HG03280 (cell line): ENCODE data around the gene DNAAF5.
"Not testable (repeated sequence)": the region's sequence is repeated elsewhere in the genome, so short reads cannot be mapped to it uniquely, and the experiment has no call there.

Experiments used
- ATAC-seq: cut with Tn5 transposase; IDR thresholded peaks from one replicate; pipeline ENCODE4 v1.9.1; 2021; ENCODE audit warnings: mild to moderate bottlenecking, moderate library complexity; ENCODE audit not compliant: unreplicated experiment

The DNAAF5 gene

GRCh38 chr7:780081-780480 is 53.6 kb downstream of the DNAAF5 start:
- no peak for ATAC-seq

GRCh38 chr7:780516-780915 is 54.0 kb downstream of the DNAAF5 start:
- ATAC-seq, result no peak

GRCh38 chr7:781186-781849 is 54.8 kb downstream of the DNAAF5 start:
- ATAC-seq, result no peak

- no peak for ATAC-seq
These were observed 55.5 kb downstream of the DNAAF5 start for GRCh38 chr7:781936-782529.

GRCh38 chr7:782718-783449 is 56.4 kb downstream of the DNAAF5 start:
- ATAC-seq, result no peak

- ATAC-seq, result no peak
These were observed 57.3 kb downstream of the DNAAF5 start for GRCh38 chr7:783556-784490.

- no peak for ATAC-seq
These were observed 58.5 kb downstream of the DNAAF5 start for GRCh38 chr7:784971-785370.

- no peak for ATAC-seq
These were observed 58.9 kb downstream of the DNAAF5 start for GRCh38 chr7:785416-785815.

GRCh38 chr7:786472-787255 is 60.2 kb downstream of the DNAAF5 start:
- no peak for ATAC-seq

- no peak for ATAC-seq
These were observed 61.1 kb downstream of the DNAAF5 start for GRCh38 chr7:787332-788240.

GRCh38 chr7:791519-791918 is 65.0 kb downstream of the DNAAF5 start:
- ATAC-seq, result no peak

- no peak for ATAC-seq
These were observed 67.7 kb downstream of the DNAAF5 start for GRCh38 chr7:794207-794606.

- ATAC-seq, result no peak
These were observed 68.3 kb downstream of the DNAAF5 start for GRCh38 chr7:794671-795329.

- ATAC-seq, result not testable (repeated sequence)
These were observed 70.1 kb downstream of the DNAAF5 start for GRCh38 chr7:796434-797169.

- no peak for ATAC-seq
These were observed 72.5 kb downstream of the DNAAF5 start for GRCh38 chr7:798921-799470.

- ATAC-seq, result no peak
These were observed 74.2 kb downstream of the DNAAF5 start for GRCh38 chr7:800692-801091.

- not testable (repeated sequence) for ATAC-seq
These were observed 74.9 kb downstream of the DNAAF5 start for GRCh38 chr7:801351-801750.

- ATAC-seq, result no peak
These were observed 75.5 kb downstream of the DNAAF5 start for GRCh38 chr7:801940-802381.
